Stomach (tissue), 4 donors: ENCODE data around the gene CD247.

Experiments used
- CTCF ChIP-seq, 7 experiments: fragments of 450-650 bp in 4 of 7; fragments of 200-600 bp in 3 of 7; sonication (generic) in 3 of 7; IDR thresholded peaks; one replicate each; pipeline ENCODE4 v1.5.1; 2016 to 2019; ENCODE audit warnings: antibody characterized with exemption in 7 of 7, control low read depth in 2 of 7, mild to moderate bottlenecking in 1 of 7
- POLR2A ChIP-seq, 4 donors: fragments of 450-650 bp; IDR thresholded peaks; one replicate each; pipeline ENCODE4 v1.6.1; 2016; ENCODE audit warnings: antibody characterized with exemption in 4 of 4, control low read depth in 2 of 4, mild to moderate bottlenecking in 1 of 4, moderate library complexity in 1 of 4
- POLR2AphosphoS5 ChIP-seq, 3 donors: sonication (generic); formaldehyde crosslinking; IDR thresholded peaks; one replicate each; pipeline ENCODE4 v1.6.1; 2016; ENCODE audit warnings: antibody characterized with exemption in 3 of 3

- no peak for TF ChIP-seq CTCF (IDR thresholded peaks at IDR 0.05)
- no peak for TF ChIP-seq POLR2A (IDR thresholded peaks at IDR 0.05)
- TF ChIP-seq POLR2AphosphoS5 (IDR thresholded peaks at IDR 0.05) = no peak
Measured at GRCh38 chr1:167526667-167527383, 8.5 kb upstream of the CD247 start.
